ENCODE data around the gene SNX10.

SNX10 gene

DNA sequence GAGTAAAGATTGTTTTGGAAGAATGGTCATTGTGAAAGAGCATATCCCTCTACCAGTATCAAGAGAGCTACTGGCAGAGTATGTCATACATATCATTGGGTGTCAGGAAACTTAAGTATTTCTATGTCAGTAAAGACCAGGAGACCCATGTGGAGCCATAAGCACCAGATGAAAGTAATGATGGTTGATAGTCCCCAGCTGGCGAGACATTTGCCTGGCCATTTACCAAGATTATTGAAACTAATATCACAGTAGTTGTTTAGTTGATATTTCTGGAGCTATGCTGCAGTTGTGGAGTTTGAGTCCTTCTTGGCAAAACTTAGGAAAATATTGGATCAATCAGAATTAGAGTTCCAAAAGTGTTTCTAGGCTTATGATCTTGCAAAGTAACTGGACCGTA is 114.8 kb downstream of the SNX10 start:
- no peak for DNase-seq

- no peak for DNase-seq
Observed at GRCh38 chr7:26409661-26410547, 118.2 kb downstream of the SNX10 start.

DNA sequence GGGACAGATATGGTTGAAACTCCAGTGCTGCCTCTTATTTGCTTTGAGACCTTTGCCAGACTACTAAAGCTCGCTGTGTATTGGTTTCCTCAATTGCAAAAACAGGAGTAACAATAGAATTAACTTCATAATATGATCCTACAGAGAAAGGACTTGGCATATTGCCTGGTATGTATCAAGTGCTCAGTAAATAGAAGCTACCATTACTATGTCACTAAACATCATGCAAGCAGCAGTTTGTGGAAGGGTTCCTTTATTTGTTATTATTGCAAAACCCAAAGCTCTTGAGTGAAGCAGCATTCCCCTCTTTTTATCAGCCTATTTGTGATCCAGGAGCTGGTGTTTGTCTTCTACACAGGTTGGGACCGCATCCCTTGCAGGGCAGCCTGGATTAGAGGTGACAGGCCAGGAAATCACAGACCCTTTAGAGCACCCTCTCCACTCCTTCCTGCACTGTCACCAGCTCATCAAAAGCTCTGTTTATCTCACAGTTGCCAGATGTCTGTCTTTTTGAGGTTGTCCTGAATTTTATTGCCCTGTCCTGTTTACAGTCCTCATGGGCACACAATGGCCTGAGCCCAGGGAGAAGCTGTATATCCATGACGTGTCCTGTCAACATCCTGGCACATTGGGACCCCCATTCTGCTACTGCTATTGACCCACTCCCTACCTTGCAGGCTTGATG is 121.5 kb downstream of the SNX10 start:
- DNase-seq, result no peak

GRCh38 chr7:26416004-26416403 is 124.3 kb downstream of the SNX10 start:
- DNase-seq, result no peak

DNA sequence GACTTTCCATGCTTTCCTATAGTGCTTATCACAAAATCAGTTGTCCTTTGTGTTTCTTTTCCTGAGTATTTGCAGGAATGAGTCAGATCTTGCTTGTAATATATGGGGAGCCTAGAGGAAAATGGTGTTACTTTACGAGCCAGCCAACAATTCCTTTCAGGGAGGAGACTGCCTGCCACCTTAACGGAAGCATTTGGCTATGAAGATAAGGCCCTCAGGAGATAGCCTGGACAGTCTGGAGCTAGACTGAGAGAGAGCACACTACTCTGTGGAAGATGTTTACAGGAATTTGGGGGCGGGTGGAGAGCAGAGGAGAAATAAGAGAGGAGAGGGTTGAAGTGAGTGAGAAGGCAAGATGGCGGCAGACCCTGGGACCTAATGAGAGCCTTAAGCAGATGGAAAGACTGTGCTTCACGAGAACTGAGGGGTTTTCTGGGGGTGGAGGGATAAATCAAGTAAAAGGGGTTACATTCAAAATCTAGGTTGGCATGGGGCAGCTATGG is 126.3 kb downstream of the SNX10 start:
- no peak for DNase-seq

- DNase-seq, result no peak
Observed at GRCh38 chr7:26419198-26419597, 127.5 kb downstream of the SNX10 start.

- no peak for DNase-seq
Observed at GRCh38 chr7:26420422-26421019, 128.9 kb downstream of the SNX10 start.

- no peak for DNase-seq
Observed at GRCh38 chr7:26422761-26423160, 131.1 kb downstream of the SNX10 start.

DNA sequence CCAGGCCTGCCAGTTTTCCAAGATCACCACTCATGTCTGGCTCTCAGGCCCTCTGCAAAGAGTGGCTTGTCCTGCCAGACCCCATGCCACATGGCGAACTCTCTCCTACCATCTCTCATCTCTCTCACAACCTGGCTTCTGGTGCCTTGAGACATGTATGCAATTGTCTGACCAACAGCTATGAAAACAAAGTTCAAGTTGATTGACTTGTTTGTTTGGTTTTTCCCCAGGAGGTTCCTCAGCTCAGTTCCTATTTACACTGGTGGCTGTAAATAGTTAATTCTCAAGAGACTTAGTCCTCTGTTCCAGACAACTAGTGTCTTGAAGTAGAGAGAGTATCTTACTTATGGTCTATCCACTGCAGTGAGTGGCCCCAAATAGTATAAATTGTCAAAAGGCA is 131.8 kb downstream of the SNX10 start:
- DNase-seq, result no peak
